ENCODE measurements around the gene AOPEP.

DNA sequence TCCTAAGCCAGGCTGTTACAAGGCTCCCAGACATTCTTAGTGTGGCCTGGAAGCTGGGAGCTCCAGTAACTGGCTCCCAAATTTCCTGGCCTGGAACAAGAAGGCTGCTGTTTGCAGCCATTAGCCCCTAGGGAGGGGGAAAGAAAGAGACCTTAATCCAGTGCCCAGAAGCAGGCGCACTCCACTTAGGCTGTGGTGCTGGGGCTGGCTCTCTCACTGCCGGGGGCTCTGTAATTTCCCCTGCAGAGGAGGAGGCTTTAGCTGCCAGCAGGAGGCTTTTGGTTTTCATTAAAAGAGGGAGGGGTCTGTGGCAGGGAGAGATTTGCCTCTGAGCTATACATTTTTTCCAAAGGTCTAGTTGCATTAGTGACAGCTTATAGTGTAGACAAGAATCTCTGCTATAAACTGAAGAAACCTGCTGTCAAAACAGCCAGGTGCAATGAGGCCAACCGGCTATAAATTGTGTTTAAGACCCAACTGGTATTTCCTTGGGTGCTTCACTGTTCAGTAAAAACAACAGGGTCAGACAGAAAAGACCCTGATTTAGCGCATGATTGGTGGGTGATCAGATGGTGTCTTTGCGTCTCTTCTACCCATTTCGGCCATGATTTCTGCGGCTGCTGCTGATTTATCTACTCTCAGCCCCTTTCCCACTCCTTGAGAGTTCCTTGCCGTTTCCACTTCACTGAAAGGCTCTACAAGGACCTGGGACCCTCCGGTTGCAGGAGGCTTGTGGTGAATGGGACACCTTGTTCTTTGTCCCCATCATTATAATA lies 254.6 kb downstream of the AOPEP start:
- TF ChIP-seq FOS (IDR thresholded peaks at IDR 0.05; ENCODE audit: borderline replicate concordance, insufficient read depth, low read length) (no peak), POLR2A (IDR thresholded peaks at IDR 0.05; ENCODE audit: low read depth, low read length) (no peak), GATA2 (IDR thresholded peaks at IDR 0.05; ENCODE audit: insufficient read depth, insufficient read length, low read depth, low read length) (no peak), POLR2AphosphoS5 (IDR thresholded peaks at IDR 0.05; ENCODE audit: insufficient read depth, low read depth, low read length) (no peak), MYC (IDR thresholded peaks at IDR 0.05; ENCODE audit: low read depth, low read length) (no peak), EZH2 (IDR thresholded peaks at IDR 0.05; ENCODE audit: borderline replicate concordance, low read depth, low read length, severe bottlenecking) (no peak)
- TF ChIP-seq, protein P1, sequence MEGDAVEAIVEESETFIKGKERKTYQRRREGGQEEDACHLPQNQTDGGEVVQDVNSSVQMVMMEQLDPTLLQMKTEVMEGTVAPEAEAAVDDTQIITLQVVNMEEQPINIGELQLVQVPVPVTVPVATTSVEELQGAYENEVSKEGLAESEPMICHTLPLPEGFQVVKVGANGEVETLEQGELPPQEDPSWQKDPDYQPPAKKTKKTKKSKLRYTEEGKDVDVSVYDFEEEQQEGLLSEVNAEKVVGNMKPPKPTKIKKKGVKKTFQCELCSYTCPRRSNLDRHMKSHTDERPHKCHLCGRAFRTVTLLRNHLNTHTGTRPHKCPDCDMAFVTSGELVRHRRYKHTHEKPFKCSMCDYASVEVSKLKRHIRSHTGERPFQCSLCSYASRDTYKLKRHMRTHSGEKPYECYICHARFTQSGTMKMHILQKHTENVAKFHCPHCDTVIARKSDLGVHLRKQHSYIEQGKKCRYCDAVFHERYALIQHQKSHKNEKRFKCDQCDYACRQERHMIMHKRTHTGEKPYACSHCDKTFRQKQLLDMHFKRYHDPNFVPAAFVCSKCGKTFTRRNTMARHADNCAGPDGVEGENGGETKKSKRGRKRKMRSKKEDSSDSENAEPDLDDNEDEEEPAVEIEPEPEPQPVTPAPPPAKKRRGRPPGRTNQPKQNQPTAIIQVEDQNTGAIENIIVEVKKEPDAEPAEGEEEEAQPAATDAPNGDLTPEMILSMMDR (IDR thresholded peaks at IDR 0.05; ENCODE audit: extremely low read depth in 1 of 2, insufficient read depth in 1 of 2, low read depth in 1 of 2, low read length in 2 of 2), result no peak
- TF ChIP-seq, protein P2, sequence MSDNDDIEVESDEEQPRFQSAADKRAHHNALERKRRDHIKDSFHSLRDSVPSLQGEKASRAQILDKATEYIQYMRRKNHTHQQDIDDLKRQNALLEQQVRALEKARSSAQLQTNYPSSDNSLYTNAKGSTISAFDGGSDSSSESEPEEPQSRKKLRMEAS (IDR thresholded peaks at IDR 0.05; ENCODE audit: insufficient read depth, insufficient read length), result no peak

All from endothelial cell of umbilical vein (primary cell).